LNCaP clone FGC (cell line): Measurements from ENCODE around the gene EFHC2.

Source experiments
- DNase-seq: peaks from one replicate; pipeline ENCODE4 v3.0.0-alpha.2; 2011; ENCODE audit warnings: low read depth
- H3K4me3 ChIP-seq: 2 replicates; pipeline ENCODE4 v1.5.1; 2011; ENCODE audit warnings: mild to moderate bottlenecking, low read depth, low read length, control low read depth
- TF ChIP-seq, protein P1 (sequence below): IDR thresholded peaks from 2 replicates; pipeline ENCODE4 v1.5.1; 2012; ENCODE audit warnings: mild to moderate bottlenecking; ENCODE audit not compliant: control insufficient read depth, insufficient read depth; ENCODE audit errors: extremely low read depth

EFHC2 gene

DNA sequence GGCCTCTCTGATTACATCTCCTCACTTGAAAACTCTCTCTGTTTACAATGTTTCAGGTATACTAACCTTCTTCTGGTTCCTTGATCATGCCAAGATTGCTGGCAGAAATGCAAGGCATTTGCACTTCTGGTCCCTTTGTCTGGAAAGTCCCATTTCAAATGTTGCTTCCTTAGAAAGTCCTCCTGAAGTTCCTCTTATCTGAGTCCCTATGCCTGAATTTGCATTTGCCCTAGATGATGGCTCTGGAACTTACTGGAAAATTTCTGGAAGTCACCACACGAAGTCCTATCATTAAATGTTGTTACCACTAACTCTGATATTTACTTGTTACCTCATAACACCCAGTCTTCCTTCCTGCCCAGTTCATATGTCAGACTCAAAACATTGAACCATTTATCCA, 176.4 kb downstream of the EFHC2 start:
- H3K4me3 ChIP-seq: no peak overlapping the region
- no peak for DNase-seq
- TF ChIP-seq, protein P1, sequence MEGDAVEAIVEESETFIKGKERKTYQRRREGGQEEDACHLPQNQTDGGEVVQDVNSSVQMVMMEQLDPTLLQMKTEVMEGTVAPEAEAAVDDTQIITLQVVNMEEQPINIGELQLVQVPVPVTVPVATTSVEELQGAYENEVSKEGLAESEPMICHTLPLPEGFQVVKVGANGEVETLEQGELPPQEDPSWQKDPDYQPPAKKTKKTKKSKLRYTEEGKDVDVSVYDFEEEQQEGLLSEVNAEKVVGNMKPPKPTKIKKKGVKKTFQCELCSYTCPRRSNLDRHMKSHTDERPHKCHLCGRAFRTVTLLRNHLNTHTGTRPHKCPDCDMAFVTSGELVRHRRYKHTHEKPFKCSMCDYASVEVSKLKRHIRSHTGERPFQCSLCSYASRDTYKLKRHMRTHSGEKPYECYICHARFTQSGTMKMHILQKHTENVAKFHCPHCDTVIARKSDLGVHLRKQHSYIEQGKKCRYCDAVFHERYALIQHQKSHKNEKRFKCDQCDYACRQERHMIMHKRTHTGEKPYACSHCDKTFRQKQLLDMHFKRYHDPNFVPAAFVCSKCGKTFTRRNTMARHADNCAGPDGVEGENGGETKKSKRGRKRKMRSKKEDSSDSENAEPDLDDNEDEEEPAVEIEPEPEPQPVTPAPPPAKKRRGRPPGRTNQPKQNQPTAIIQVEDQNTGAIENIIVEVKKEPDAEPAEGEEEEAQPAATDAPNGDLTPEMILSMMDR: no peak

DNA sequence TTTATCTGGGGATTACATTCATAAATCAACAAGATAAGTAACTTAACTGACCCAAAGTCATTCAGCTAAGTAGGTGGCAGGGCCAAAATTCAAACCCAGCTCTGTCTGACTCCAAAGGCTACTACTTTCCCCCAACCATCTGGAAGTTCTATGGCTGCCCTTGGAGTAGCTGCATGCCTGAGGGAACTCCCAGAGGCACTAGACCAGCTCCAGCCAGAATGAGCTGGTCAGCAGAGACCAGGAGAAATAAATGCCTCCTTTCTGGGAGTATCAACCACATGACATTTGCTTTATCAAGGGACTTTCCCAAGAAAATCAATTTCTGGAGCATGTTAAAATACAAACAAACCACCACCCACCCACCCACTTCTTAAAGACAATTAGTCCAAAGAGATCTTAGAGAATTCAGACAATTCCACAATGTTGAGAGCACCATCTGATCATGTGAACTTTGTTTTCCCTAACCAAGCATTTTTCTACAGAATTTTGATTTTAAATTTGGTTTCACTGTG, 180.5 kb downstream of the EFHC2 start:
- no peak for DNase-seq

DNA sequence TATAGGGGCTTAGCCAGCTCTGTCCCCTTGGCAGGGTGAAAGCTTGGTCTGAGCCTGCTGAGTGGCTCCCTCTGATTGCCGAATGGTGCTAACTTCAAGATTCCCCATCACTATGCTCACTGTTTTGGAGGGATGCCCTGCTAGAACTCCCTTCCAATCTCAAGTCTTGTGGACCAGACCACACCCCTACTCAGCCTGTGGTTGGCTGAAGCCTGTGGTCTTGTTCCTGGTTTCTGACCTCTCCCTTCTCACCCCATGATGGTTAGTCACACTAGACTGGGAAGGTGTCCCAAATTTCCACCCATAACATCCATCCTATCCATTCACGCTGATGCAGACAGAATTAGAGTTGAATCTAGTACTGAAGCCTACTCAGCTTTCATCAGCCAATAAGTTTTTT, 185.6 kb downstream of the EFHC2 start:
- no peak overlapping the region for H3K4me3 ChIP-seq
- DNase-seq: no peak
- TF ChIP-seq, protein P1: no peak

More for the DNA sequence above, 180.5 kb downstream of the EFHC2 start:
- no peak overlapping the region for H3K4me3 ChIP-seq
- TF ChIP-seq, protein P1: no peak

DNA sequence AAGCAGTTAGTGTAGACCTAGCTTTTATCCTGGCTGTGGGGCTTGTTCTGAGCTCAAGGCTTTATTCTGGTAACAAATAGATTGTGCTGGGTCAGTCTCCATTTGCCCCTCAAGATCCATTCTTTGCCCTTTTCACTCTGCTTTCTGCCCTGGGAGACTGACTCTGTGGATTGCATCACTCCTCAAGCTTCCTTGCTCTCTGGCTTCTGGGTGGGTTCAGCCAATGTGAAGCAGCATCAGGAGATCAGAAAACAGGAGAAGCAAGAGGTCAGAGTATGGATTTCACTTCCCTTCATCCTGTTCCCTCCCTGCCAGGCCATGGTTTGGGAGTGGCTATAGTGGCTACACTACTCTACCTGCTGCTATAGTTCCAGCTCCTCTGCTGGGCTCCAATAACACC, 186.2 kb downstream of the EFHC2 start:
- TF ChIP-seq, protein P1: no peak
- DNase-seq: no peak
- H3K4me3 ChIP-seq: no peak overlapping the region

DNA sequence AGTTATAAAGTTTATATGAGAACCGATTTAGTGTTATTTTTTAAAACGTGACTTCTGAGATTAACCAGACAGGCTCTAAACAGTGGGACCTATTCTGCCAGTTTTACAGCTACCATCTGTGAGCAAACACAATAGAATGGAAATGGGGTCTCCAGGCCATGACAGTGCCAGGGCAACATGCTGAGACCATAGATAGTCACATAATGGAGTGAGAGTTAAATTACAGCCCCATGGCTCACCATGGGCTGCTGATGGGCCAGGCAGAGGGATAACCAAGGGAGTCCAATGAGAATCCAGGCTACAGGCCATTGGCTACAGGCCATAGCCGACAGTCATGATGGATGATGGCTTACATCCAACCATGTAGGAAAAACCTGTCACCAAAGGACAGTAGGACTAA, 186.7 kb downstream of the EFHC2 start:
- TF ChIP-seq, protein P1: no peak
- DNase-seq: no peak
- no peak overlapping the region for H3K4me3 ChIP-seq

DNA sequence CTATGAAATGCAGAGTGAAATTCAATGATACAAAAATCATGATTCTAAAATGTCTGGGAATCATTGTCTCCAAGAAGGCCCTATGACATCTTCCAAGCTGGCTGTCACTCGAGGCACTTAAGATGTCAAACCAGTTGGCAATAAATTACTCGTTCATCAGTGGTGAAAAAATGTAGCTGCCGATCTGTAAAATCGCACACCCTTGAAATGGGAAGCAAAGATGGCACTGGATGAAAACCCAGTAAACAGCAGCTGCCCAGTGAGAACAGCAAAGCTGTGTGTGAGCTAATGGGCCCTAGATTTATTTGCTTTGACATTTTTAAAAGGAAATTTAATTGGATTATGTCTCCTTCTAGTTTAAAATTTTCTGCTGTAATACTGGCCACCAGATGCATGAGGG, 188.3 kb downstream of the EFHC2 start:
- DNase-seq: no peak

DNA sequence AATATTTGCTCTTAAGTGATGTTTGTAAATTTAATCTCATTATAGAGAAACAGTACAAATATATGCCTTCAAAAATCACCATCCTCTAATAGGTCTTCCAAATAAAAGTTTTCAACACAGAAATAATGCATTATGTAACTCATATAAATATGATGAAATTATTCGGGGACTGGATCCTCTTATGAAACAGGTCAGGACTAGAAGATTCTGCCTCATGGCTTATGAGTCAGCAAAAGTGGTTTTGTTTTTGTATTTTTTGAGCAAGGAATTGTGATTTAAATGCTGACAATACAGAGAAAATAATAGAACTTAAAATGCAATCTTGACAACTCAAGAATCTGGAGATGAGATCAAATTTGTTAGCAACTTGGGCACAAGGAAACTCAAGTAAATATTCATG, 190.6 kb downstream of the EFHC2 start:
- TF ChIP-seq, protein P1: no peak
- DNase-seq: no peak
- no peak overlapping the region for H3K4me3 ChIP-seq

More for the DNA sequence above, 188.3 kb downstream of the EFHC2 start:
- TF ChIP-seq, protein P1: no peak
- no peak overlapping the region for H3K4me3 ChIP-seq
